Measurements from ENCODE around the gene PWWP2B. TPM values are rescaled to one million over a fixed set of nuclear protein-coding genes. Genes with fewer than 3 reads are reported as not detected.

Gene PWWP2B
- total RNA-seq, 1 experiment from 2014 or later, result 12.2 TPM

GRCh38 chr10:132406750-132407149, 9.8 kb downstream of the PWWP2B start:
- DNase-seq (ENCODE audit: low spot score), result no peak
- no peak for TF ChIP-seq ESRRA (CRISPR knock-in tag; IDR thresholded peaks at IDR 0.05; ENCODE audit: borderline replicate concordance)
- no peak for TF ChIP-seq ZNF317 (CRISPR knock-in tag; IDR thresholded peaks at IDR 0.05; ENCODE audit: borderline replicate concordance, low read depth)
- TF ChIP-seq FOXJ3 (CRISPR knock-in tag; IDR thresholded peaks at IDR 0.05; ENCODE audit: borderline replicate concordance), result no peak
- no peak for TF ChIP-seq CREB1 (CRISPR knock-in tag; IDR thresholded peaks at IDR 0.05)
- TF ChIP-seq SP1 (CRISPR knock-in tag; conservative IDR thresholded peaks at IDR 0.05), result no peak
- TF ChIP-seq ZNF232 (CRISPR knock-in tag; IDR thresholded peaks at IDR 0.05), result no peak
- TF ChIP-seq, protein P1, sequence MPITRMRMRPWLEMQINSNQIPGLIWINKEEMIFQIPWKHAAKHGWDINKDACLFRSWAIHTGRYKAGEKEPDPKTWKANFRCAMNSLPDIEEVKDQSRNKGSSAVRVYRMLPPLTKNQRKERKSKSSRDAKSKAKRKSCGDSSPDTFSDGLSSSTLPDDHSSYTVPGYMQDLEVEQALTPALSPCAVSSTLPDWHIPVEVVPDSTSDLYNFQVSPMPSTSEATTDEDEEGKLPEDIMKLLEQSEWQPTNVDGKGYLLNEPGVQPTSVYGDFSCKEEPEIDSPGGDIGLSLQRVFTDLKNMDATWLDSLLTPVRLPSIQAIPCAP (CRISPR knock-in tag; IDR thresholded peaks at IDR 0.05), result no peak
- TF ChIP-seq PRRX2 (CRISPR knock-in tag; IDR thresholded peaks at IDR 0.05), result no peak
- TF ChIP-seq IRF2 (CRISPR knock-in tag; IDR thresholded peaks at IDR 0.05; ENCODE audit: borderline replicate concordance, low read depth), result no peak
- TF ChIP-seq JUN (CRISPR knock-in tag; IDR thresholded peaks at IDR 0.05), result no peak
- no peak for TF ChIP-seq ZSCAN18 (CRISPR knock-in tag; IDR thresholded peaks at IDR 0.05)
- no peak for TF ChIP-seq ZNF396 (CRISPR knock-in tag; IDR thresholded peaks at IDR 0.05; ENCODE audit: borderline replicate concordance)
- TF ChIP-seq ATF1 (CRISPR knock-in tag; IDR thresholded peaks at IDR 0.05), result no peak
- TF ChIP-seq ZNF532 (CRISPR knock-in tag; IDR thresholded peaks at IDR 0.05; ENCODE audit: borderline replicate concordance), result no peak
- TF ChIP-seq, protein P2, sequence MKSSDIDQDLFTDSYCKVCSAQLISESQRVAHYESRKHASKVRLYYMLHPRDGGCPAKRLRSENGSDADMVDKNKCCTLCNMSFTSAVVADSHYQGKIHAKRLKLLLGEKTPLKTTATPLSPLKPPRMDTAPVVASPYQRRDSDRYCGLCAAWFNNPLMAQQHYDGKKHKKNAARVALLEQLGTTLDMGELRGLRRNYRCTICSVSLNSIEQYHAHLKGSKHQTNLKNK (CRISPR knock-in tag; IDR thresholded peaks at IDR 0.05), result no peak
- TF ChIP-seq GRHL2 (CRISPR knock-in tag; IDR thresholded peaks at IDR 0.05; ENCODE audit: insufficient replicate concordance, severe bottlenecking), result no peak
- TF ChIP-seq NFYB (CRISPR knock-in tag; conservative IDR thresholded peaks at IDR 0.05; ENCODE audit: low read depth), result no peak
- TF ChIP-seq NR3C1 (CRISPR knock-in tag; conservative IDR thresholded peaks at IDR 0.05; ENCODE audit: low read depth), result no peak
- no peak for TF ChIP-seq KAT7 (CRISPR knock-in tag; IDR thresholded peaks at IDR 0.05; ENCODE audit: borderline replicate concordance)
- peaks cover 40% of the 10 kb centered on the region for H3K4me1 Mint-ChIP-seq
- peaks cover 6% of the 10 kb centered on the region; the same call in 1 of the 2 replicates for H3K36me3 Mint-ChIP-seq
- POLR2A ChIA-PET, result no interaction called here
- H3K27ac Mint-ChIP-seq, result no peak overlapping the region; the same call in 1 of the 2 replicates
- H3K27me3 Mint-ChIP-seq (ENCODE audit: low read depth), result no peaks in the 10 kb centered on the region
- no peak overlapping the region for H3K4me3 Mint-ChIP-seq
- CTCF ChIA-PET, result interaction anchor here (1.3 to 4.2 kb wide), 4 partner anchors 13 to 46 kb away, joined by 3 to 63 read pairs (median 6); no protein-coding TSS in a partner anchor
- ATAC-seq, result no peak
- no peaks in the 10 kb centered on the region for H3K9me3 Mint-ChIP-seq

GRCh38 chr10:132407243-132407746, 10.3 kb downstream of the PWWP2B start:
- DNase-seq (ENCODE audit: low spot score) (no peak), ATAC-seq (no peak)
- peaks cover 6% of the 10 kb centered on the region; the same call in 1 of the 2 replicates for H3K36me3 Mint-ChIP-seq
- H3K4me3 Mint-ChIP-seq, result peak overlapping the region; percentile 53
- no peaks in the 10 kb centered on the region for H3K9me3 Mint-ChIP-seq
- POLR2A ChIA-PET, result interaction anchor here (1.0 to 1.8 kb wide), 2 partner anchors 11 to 14 kb away, joined by 3 to 9 read pairs; no protein-coding TSS in a partner anchor
- no peaks in the 10 kb centered on the region for H3K27me3 Mint-ChIP-seq (ENCODE audit: low read depth)
- peak overlapping the region; percentile 99 for H3K27ac Mint-ChIP-seq
- CTCF ChIA-PET, result interaction anchor here (4.2 kb wide), 1 partner anchor 12 kb away, joined by 63 read pairs; no protein-coding TSS in a partner anchor
- peaks cover 44% of the 10 kb centered on the region for H3K4me1 Mint-ChIP-seq
- TF ChIP-seq NR2C2 (CRISPR knock-in tag; IDR thresholded peaks at IDR 0.05) (no peak), TP53 (CRISPR knock-in tag; IDR thresholded peaks at IDR 0.05) (no peak), RORB (CRISPR knock-in tag; IDR thresholded peaks at IDR 0.05) (no peak), FOXJ3 (CRISPR knock-in tag; IDR thresholded peaks at IDR 0.05; ENCODE audit: borderline replicate concordance) (no peak), ZNF232 (CRISPR knock-in tag; IDR thresholded peaks at IDR 0.05) (no peak), SMAD3 (CRISPR knock-in tag; IDR thresholded peaks at IDR 0.05; ENCODE audit: borderline replicate concordance) (no peak), TEAD4 (CRISPR knock-in tag; IDR thresholded peaks at IDR 0.05) (no peak)
- TF ChIP-seq, protein P3, sequence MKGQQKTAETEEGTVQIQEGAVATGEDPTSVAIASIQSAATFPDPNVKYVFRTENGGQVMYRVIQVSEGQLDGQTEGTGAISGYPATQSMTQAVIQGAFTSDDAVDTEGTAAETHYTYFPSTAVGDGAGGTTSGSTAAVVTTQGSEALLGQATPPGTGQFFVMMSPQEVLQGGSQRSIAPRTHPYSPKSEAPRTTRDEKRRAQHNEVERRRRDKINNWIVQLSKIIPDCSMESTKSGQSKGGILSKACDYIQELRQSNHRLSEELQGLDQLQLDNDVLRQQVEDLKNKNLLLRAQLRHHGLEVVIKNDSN (CRISPR knock-in tag; IDR thresholded peaks at IDR 0.05), result no peak
- TF ChIP-seq, protein P1 (CRISPR knock-in tag; IDR thresholded peaks at IDR 0.05), result no peak

All from WTC11 (cell line).